Amniotic epithelial cell (primary cell): ENCODE data around the gene ZNF446.
"Not testable (repeated sequence)": the region's sequence is repeated elsewhere in the genome, so short reads cannot be mapped to it uniquely, and the experiment has no call there.

Experiments used
- DNase-seq: peaks from one replicate; pipeline ENCODE4 v3.0.0-alpha.2; 2010; ENCODE audit warnings: low read depth

ZNF446 gene

DNA sequence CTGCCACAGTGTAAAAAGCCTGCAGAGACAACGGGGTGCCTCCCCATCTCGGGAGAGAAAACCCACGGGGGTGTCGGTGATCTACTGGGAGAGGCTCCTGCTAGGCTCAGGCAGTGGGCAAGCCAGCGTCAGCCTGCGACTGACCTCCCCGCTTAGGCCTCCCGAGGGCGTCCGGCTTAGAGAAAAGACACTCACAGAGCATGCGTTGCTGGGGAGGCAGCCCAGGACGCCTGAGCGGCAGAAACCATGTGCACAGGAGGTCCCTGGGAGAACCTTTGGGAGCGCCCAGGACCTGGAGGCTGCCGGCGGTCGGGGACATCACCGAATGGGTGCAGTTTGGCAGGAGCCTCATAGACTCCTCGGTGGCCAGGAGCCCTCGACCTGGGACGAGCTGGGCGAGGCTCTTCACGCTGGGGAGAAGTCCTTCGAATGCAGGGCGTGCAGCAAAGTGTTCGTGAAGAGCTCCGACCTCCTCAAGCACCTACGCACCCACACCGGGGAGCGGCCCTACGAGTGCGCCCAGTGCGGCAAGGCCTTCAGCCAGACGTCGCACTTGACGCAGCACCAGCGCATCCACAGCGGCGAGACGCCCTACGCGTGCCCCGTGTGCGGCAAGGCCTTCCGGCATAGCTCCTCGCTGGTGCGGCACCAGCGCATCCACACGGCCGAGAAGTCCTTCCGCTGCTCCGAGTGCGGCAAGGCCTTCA lies 5.2 kb upstream of the ZNF446 start:
- DNase-seq: not testable (repeated sequence)

DNA sequence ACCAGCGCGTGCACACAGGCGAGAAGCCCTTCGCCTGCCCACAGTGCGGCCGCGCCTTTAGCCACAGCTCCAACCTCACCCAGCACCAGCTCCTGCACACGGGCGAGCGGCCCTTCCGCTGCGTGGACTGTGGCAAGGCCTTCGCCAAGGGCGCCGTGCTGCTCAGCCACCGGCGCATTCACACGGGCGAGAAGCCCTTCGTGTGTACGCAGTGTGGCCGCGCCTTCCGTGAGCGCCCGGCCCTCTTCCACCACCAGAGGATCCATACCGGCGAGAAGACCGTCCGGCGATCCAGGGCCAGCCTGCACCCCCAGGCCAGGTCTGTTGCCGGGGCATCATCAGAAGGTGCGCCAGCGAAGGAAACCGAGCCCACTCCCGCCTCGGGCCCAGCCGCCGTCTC lies 4.4 kb upstream of the ZNF446 start:
- DNase-seq: no peak

DNA sequence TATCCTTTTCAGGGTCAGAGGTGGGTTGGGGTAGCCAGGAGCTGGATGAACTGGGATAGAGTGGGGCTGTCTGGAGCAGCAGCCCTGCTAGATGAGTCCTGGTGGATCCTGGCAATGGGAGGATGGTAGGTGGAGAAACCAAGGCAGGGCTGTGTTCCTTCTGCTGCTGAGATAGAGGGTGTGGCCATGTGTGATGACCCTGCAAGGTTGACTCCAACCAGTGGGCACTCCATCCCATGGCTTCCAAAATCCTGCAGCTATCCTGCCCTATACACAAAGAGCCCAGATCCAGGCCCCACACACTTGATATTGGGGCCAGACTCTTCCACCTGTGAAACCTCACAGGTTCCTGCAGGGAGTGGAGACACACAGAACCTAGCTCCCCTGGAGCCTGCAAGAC lies 2.4 kb upstream of the ZNF446 start:
- no peak for DNase-seq

DNA sequence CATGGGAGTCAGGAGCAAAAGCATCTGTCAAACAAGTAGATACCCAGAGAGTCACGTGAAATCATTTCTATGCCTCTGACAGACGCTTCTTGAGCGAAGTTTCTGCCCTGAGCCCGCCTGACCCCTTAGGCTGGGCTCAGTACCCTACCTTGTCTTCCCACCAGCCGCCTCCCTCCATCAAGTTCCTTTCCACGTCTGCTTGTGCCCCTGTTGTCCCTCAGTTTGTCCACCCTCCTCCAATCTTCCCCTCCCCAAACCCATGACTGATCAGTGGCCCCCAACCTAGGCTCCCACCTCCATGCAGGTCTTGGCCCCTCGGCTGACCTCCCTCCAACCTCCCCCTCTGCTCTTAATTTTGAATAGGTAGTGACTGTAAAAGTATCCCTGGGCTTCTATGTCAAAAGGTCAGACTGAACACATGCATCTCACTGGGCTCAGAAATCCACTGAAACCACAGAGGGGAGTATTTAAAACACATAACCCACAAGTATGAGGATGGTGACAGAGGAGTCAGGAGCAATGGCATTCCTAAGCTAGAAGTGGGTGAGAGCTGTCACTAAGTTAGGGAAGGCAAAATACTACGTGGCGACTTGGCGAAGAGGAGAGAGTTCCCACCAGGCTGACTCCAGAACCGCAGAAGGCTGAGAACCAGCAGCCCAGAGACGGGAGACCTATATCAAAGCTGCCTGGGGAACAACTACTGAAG lies 1.7 kb upstream of the ZNF446 start:
- peak; percentile 89 for DNase-seq

DNA sequence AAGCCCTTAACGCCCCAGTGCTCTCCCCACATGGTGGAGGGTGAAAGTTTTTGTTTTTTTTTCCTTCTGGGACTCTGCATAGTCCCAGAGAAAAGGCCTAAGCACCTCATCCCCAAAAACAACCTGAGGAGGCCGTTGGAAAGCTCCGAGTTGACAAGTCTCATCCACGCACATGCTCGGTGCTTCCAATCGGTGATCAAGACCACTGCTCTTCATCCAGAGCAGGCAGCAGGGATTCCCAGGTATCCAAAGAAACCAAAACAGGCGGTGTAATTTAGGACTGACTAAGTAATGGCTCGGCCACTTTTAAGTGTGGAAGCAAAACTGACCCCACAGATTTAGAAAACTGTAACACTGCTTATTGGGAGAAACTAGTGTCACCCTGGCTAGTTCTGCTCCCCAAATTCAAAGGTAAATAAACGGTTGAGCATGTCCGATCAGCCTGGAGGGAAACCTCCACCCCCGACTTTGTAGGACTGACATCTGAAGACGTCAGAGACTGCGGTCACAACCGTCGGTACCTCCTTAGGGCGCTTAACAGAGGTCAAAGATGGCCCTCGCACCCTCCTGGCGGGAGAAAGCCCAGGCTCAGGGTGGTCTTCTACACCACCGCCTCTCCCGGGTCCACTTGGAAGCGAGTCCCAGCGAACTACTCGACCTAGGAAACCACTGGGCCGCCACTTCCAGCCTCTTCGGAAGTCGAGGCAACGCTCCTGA lies 997 bp upstream of the ZNF446 start:
- DNase-seq: no peak

DNA sequence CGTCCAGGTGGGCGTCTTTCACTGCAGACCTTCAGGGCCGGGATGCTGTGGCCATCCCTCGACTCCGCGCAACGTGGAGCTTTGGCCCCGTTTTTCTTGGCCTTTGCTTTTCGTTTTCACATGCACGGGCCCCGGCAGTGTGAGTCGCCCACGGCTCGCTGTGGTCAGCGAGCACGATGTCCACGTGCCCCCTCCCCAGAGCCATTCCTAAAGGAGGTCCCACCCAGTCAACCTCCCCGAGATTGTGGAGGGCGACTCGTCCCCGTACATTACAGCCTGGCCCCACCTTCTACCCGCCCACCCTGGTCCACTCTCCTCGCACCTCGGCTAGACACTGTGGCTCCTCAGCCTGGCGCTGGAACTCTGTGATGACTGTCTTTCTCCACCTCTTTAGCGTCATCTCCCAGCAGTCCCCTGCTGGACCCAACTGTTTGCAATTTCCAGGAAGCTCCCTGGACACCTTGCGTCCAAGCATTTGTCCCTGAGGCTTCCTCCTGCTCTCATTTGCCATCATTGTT lies 405 bp downstream of the ZNF446 start:
- no peak for DNase-seq

DNA sequence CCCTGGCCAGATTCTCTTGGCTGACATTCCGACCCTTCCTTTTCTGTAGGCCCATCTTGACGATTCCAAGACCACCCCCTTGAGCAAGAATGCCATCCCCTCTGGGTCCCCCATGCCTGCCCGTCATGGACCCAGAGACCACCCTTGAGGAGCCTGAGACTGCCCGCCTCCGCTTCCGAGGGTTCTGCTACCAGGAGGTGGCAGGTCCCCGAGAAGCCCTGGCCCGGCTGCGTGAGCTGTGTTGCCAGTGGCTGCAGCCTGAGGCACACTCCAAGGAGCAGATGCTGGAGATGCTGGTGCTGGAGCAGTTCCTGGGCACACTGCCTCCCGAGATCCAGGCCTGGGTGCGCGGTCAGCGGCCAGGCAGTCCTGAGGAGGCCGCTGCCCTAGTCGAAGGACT lies 978 bp downstream of the ZNF446 start:
- DNase-seq: no peak

DNA sequence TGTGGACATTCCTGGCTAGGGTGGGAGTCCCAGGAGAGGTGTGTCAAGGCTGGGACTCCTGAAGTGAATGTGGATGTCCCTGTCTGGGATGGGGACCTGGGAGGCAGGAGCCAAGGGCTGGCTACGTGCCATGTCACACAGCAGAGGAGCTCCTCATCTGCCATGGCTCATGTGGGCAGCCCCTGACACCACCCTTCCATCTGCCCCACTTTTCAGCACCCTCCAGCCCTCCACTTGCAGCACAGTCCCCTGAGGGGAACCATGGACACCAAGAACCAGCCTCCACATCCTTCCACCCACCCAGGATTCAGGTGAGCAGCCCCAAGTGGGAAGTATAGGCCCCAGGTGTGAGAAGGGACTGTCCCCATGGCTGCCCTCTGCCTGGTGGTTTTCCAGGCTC lies 1.7 kb downstream of the ZNF446 start:
- DNase-seq: no peak

DNA sequence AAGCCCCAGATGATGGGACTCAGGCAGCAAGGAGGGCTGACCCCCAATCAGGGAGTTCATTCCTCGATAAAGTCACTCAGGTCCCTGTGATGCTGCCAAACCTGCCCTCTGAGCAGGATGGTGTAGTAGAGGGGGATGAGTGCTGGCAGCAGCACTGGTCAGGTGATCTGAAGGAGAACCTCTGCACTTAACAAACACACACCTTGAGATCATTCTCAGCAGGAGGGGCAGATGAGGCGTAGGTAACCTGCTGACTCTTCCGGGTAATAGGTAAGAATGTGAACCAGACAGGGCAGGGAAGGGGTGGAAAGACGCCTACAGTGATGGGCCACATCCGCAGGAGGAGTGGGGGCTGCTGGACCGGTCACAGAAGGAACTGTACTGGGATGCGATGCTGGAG lies 3.2 kb downstream of the ZNF446 start:
- no peak for DNase-seq

DNA sequence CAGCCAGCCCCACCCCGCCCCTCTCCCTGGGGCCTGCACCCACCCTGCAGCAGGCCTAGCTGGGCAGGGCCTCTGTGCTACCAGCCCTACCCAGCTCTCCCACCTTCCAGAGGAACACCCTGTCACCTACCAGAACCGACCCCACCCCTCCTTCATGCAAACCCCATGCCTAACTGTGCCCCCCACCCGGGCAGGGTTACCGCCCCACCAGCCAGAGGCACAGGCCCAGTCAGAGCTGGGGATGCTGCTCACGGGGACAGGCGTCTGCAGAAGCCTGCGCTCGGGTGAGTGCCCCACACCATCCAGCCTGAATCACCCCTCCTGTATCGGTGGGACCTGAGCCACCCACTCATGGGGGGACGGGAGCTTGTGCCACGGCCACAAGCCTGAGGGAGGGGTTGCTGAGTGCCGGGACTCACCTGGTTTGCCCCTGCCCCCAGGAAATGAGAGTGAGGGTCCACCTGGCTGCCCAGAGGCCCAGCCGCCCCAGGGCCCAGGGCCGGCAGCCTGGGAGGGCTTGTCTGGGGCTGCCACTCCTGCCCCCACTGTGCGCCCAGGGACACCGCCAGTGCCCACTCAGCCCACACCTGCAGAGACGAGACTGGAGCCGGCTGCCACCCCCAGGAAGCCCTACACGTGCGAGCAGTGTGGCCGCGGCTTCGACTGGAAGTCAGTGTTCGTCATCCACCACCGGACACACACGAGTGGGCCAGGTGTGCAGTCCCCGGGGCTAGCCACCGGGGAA lies 3.8 kb downstream of the ZNF446 start:
- DNase-seq: no peak

DNA sequence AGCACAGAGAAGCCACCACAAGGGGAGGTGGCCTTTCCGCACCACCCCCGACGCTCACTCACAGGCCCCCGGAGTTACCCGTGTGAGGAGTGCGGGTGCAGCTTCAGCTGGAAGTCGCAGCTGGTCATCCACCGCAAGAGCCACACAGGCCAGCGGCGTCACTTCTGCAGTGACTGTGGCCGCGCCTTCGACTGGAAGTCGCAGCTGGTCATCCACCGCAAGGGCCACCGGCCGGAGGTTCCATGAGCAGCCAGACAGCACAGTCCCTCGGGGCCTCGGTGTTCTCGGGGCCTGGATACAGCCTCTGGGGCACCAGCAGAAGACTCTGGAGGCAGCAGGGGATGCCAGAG lies 4.3 kb downstream of the ZNF446 start:
- DNase-seq: no peak

DNA sequence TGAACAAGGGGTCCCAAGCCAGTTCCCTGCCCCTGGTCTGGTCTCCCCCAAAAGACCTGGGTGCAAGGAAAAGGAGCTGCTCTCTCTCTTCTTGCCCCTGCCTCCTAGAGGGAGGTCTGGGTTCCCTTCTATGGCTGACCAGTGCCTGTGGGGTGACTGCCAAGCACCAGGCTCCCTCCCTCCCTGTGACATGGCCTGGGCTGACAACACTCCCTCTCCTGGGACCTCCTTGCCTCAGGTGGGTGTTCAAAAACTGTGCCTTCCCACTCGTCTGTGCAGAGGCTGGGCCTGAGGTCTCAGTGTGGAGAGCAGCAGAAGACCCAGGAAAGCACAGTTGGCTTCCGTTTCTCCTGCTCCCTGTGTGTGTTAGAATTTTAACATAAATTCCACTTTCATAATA lies 4.7 kb downstream of the ZNF446 start:
- no peak for DNase-seq

DNA sequence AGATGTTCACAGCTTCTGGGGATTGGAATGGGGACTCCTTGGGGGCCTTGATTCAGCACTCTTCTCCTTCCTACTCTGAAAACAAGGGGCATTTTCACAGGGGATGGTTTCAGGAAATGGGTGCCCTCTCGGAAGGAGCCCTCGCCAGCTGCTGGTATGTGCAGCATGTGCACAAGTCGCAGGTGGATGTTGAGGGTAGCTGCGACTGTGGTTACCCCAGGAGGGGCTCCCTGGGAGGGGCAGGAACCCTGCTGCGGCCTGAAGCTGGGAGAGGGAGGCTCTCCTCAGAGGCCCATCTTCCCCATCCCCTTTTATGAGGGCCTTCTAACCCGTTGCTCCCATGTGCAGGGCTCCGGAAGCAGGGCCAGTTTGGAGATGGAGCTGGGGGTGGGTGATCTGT lies 6.2 kb downstream of the ZNF446 start:
- DNase-seq: no peak

DNA sequence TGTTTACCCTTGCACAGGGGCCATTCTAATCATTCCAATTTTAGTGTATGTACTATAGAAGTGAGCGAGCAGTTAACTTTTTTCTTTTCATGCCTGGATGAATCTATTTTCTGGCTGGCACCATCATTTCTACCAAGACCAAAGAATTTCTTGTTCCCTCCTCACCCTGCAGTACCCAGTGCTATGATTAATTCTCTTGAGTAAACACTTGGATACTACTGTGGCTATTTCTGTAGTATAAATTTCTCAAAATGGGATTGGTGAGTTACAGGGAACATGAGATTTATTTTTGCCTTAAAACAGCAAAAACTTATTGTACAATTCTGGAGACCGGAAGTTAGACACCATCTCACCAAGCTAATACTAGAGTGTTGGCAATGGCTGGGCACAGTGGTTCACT lies 7.6 kb downstream of the ZNF446 start:
- DNase-seq: no peak

DNA sequence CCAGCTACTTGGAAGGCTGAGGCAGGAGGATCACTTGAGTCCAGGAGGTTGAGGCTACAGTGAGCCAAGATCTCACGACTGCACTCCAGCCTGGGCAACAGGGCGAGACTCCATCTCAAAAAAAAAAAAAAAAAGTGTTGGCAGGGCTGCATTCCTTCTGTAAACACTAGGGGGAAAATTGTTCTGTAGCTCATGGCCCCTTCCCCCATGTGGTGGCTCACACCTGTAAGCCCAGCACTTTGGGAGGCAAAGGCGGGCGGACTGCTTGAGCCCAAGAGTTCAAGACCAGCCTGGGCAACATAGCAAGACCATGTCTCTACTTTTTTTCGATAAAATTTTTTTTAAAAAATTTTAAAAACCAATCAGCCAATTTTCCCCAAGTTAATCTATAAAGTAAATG lies 8.2 kb downstream of the ZNF446 start:
- not testable (repeated sequence) for DNase-seq

DNA sequence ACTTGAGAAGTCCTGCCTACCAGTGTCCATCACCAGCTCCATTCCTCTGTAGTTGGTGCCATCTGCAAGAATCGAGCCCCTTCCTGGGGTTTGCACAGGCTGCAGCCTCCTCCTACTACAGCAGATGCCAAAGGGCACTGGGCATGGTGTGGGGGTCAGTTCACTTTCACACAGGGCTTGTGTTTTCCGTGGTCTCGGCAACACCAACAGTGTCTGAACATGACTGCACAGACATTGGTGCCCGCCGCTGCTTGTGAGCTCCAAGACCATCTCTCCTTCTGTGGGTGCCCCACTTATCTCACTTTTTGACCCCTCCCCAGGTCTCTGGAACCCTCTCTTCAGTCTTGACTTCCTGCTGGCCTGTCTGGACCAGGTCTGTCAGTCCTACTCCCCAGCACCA lies 15.2 kb downstream of the ZNF446 start:
- no peak for DNase-seq

DNA sequence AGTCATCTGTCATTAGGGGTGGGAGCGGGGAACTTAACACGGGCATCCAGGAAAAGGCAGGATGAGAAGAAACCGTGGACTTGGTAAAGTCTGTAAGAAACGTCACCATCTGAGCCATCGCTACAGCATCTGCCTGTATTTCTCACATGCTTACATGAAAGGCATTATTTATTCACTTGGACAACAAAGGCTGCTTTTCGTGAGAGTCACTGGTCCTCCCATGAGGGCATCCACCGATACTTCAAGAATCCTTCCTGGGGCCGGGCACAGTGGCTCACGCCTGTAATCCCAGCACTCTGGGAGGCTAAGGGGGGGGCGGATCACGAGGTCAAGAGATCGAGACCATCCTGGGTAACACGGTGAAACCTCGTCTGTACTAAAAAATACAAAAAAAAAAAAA lies 16.1 kb downstream of the ZNF446 start:
- no peak for DNase-seq

DNA sequence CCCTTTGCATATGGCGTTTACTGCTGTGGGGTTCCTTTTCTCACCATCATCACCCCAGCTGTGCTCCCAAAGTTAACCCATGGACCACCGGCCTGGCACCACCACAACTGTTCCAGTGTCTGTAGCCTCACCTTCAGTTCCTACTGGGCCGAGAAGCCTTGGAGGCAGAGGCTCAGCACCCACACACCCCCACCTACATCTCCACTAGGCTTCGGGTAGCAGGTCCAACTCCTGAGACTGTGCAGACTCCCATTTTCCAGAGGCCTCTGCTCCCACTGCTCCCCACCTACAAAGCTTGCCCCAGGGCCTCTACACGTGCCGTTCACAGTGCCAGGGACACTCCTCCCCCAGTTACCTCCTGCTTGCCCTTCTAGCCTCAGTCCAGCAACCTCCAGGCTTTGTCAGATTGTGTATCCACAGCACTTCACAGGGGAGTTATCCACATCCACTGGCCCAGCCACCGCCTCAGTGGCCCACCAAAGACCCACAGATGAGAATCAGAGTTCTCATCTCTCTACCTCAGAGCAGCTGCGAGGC lies 21.6 kb downstream of the ZNF446 start:
- no peak for DNase-seq

DNA sequence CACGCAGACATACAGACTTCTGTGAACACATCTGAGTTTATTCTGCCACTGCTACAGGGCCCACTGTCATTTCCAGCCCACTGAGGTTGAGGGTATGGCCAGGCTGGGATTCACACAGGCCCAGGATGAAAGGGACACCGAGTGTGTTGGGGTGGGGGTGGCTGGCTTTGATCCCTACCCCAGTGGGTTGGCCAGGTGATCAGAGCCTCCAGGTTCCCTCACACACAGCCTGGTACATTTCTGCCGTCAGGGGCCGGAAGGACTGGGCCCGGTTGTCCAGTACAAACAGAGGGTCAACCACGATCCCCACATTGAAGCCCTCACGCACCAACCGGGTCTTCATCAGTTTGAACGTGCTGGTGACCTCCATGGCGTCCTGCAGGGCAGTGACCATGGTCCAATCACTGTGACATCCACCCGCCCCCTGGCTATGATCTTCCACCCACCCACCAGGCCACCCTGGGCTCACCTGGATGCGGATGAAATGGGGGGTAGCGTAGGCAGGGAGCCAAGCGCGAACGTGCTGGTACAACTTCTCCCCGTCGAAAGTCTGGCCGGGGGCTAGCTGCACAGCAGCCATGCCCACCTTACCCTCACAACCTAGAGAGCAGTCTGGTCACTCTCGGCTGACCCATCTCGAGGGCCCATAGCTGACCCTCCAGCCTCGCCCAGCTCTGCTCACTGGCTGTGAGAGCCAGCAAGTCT lies 22.3 kb downstream of the ZNF446 start:
- no peak for DNase-seq

DNA sequence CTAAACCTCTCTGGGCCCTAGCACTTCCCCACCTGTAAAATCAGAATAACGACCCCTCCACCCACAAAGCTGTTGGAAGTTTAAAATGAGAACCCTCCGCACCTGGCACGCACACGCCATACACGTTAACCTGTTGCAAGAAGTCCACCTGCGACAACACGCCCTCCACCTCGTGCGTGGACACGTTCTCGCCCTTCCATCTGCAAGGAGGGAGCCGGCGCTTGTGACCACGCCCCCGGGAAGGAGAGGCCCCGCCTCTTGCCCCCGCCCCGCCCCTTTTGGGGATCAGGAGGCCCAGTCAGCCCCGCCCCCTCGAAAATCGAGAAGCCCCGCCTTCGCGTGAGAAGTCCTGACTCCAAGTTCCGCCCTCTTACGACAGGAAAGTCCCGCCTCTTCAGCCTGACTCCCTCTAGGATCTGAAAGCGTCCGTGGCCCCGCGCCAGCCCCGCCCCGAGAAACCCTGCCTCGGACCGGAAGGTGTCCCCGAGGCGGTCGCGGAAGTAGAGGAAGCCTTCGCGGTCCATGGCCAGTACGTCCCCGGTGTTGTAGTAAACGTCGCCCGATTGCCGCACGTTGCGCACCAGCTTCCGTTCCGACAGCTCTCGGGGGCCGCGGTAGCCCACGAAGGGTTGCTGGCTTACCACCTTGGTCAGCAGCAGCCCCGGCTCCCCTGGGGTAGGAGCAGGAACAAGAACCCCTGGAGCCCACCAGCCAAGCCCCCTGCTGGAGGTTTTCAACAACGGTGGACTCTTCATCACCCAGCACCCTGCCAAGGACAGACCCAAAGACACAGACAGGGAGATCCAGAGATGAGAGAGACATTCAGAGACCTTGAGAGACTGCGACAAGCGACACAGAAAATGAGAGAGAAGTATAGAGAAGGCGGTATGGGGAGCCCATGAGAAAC lies 23.1 kb downstream of the ZNF446 start:
- peak; percentile 97 for DNase-seq

DNA sequence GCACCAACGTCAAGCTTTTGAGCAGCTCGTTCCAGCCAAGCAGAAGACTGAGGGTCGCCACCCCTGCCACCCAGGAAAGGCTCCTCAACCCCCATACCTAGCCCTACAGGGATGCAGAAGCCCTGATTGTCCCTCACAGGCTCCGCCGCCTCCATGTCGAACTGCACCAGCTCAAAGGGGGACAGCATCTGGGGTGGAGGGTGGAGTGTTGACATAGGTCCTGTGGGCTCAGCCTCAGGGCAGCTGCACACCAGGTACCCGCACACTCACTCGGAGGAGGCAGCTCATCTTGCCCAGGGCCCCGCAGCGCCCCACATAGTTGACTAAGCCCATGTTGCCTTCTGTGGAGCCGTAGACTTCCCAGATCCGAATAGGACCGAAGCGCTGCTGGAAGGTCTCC lies 24.1 kb downstream of the ZNF446 start:
- DNase-seq: no peak
